ENCODE results near the gene KEAP1.

KEAP1 gene

DNA sequence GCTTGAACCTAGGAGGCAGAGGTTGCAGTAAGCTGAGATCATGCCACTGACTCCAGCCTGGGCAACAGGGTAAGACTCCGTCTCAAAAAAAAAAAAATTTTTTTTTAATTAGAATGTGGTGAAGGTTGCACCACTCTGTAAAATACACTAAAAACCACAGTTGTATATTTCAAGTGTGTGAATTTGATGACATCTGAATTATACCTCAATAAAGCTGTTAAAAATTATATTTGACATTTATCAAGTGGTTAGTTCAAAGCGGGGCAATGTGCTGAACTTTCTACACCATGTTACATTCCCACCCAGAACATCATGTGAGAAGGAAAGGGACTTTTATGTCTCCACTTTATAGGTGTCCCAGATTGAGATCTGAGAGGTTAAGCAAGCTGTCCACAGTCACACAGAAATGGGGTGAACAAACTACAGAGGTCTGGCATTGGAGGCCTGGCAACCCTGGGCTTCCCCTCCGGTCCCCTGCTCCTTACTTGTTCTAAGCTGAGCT lies 20.0 kb upstream of the KEAP1 start:
- no peak for DNase-seq (ENCODE audit: low read depth)

DNA sequence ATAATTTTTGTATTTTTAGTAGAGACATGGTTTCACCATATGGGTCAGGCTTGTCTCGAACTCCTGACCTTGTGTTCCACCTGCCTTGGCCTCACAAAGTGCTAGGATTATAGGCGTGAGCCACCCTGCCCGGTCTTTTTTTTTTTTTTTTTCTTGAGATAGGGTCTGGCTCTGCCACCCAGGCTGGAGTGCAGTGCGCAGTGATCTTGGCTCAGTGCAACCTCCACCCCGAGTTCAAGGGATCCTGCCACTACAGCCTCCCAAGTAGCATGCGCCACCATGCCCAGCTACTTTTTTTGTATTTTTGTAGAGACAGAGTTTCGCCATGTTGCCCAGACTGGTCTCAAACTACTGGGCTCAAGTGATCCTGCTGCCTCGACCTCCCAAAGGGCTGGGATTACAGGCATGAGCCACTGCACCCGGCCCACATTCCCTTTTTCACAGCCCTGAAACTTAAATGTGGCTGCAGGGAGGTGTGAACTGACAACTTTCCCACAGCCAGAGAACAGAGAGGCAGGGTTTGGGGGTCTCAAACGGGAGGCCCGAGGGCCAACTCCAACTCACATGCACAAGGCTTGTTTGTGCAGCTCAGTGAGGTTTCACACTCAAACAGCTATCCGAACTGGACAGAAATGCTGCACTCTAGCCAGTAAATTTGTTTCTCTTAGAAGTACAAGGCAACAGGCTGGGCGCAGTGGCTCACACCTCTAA lies 18.5 kb upstream of the KEAP1 start:
- no peak for DNase-seq (ENCODE audit: low read depth)

DNA sequence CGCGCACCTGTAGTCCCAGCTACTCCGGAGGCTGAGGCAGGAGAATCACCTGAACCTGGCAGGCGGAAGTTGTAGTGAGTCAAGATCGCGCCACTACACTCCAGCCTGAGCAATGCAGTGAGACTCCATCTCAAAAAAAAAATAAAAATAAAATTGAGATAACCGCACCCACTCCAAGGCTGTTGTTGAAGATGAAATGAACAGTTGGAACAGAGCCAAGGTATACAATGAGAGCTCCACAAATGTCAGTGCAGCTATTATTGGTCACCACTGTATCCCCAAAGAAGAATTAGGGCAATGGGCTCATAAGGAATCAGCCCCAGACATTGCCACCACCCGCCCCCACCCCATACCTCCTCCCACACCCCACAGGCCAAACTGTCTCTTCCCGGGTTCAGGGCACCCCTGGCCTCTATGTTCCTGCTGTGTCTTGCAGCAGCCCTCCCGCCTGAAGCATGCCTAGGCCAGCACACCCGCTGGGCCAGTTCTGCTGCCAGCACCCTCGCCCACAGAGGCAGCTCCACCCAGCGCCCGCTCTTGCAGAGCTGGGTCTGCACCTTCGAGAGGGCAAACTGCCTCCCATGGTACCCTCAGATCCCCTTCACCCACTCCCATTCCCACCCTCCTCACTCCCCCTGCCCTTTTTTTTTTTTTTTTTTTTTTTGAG lies 17.6 kb upstream of the KEAP1 start:
- no peak for DNase-seq (ENCODE audit: low read depth)

DNA sequence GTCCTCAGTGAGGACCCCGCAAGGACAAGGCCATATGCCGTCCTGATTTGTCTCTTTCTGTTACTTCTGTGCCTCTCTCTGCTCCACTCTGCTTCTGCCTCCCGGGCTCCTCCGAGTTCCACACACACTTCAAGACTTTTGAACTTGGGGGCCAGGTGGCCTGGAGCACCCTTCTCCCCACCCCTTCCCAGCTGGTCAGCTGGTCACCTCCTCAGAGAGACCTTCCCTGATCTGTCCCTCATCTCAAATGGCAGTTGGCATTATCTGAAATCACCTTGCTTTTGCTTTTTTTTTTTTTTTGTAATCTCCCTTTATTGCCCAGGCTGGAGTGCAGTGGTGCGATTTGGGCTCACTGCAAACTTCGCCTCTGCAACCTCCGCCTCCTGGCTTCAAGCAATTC lies 16.3 kb upstream of the KEAP1 start:
- no peak for DNase-seq (ENCODE audit: low read depth)

DNA sequence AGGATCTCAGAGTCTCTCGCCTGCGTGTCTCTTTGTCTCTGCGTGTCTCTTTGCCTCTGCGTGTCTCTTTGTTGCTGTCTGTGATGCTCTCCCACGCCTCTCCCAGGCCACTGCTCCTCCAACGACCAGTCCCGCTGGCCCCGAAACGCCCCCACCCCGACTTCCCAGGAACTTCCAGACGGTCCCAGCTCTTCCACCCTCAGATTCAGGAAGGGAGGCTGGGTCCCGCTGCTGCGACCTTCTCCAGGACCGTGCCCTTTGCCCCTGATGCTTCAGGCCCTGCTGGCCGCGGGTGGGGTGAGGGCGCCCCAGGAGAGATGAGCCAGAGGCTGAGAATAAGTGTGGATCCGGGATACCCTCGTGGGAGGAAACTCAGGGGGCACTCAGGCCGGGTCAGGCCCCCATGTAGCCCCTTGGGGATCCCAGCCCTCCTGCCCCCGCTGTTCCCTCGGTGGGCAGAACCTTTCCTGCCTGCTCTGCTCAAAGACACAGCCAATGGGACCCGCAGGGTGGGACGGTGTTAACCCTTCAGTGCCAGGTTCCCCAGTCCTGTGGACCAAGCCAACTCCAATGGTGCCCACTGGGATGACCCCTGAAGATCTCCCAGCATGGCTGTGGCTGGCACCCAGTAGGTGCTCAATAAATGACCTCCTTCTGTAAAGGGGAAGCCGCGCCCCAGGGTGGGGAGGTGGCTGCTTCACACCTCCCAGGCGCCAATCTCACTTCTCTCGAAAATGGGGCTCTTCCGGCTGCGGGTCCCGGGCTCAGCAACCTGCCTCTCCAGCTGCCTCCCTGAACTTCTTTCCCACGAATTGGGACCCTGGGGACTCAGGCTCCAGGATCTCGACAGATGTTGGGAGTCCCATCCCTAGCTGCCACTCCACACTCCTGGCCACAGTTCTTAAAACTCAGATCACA lies 15.5 kb upstream of the KEAP1 start:
- no peak for DNase-seq (ENCODE audit: low read depth)

DNA sequence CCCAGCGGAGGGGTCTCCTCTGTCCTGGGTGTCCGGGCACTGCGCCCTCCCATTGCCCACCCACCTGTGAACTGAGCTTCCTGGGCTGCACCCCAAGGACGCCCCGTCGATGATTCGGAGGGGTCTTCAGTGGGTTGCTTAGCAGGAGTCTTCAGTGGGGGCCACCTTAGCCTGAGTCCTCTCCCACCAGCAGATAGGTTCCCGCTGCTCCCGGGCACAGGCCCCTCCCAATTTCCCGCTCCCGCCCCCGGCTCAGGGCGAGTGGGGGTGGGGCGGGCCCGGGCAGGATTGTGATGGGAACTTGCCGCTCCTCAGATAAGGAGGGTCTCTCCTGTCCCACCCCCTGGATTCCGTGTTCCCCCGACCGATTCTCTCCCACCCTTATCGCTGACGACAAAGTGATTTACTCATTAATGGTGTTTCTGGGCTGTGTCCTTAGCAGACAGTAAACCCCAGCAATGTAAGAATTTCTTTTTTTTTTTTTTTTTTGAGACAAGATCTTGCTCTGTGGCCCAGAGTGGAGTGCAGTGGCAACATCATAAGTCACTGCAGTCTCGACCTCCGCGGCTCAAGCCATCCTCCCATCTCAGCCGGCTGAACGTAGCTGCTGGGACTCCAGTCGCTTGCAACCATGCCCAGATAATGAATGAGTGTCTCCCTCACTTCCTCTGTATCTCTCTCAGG lies 14.7 kb upstream of the KEAP1 start:
- DNase-seq (ENCODE audit: low read depth) = no peak

DNA sequence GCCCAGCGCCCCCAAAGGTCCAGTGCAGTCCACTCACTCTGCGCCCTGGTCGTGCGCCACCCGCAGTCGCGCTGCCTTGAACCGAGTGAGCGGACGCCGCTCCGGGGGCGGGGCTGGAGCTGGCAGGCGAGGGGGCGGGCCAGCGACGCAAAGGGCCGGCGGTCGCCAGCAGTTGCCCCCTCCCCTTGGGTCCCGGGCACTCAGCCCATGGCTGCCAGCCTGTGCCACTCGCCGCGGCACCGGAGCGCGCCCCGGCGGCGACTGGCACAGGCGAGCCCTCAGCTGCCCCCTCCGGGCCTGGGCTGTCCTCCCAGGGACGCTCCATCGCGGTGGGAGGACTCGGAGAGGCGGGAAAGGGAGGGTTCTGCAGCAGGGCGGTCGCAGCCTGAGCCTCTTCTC lies 14.2 kb upstream of the KEAP1 start, which contains the start of gene S1PR5:
Gene S1PR5 (minus strand): TSS at position 87 of the 399 bp plus-strand sequence. CDS start 2,436 bp downstream, outside the sequence.
- DNase-seq (ENCODE audit: low read depth) = no peak

DNA sequence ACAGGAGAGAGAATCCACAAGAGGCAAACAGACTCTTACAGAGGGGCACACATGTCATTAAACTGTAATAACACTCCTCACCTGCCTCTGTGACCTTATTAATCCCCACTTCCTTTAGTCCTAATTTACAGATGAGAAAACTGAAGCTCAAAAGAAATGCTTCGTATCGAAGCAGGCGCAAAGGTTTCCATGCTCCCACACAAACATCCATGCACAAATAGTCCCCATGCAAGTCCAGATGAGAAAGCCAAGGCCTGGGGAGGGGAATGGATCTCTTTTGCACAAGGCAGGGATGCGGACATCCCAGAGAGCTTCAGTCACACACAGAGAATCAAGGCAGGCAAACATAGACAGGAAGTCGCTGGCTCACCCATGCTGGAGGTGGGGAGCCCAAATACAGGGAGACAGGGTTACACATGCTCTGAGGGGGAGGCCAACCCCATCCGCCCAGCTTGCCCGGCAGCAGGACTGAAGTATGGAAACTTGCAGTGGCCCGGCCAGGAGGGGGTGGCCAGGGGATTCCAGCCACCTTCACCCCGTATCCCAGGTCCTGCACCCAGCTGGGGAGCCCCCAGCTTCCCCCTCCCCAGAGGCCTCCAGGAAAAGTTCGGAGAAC lies 13.6 kb upstream of the KEAP1 start:
- DNase-seq (ENCODE audit: low read depth) = no peak

DNA sequence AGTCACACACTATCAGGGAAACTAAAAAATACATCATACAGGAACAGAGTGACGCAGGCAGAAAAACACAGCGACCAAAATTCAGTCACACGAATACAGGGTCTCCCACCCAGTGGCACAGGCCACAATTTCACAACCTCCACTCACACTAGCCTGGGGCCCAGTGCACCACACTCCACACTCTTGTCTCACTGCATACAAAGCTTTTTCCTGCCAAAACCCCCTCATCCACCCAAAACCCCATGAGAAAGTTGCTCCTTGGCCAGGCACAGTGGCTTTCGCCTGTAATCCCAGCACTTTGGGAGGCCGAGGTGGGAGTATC lies 12.9 kb upstream of the KEAP1 start:
- DNase-seq (ENCODE audit: low read depth) = no peak

DNA sequence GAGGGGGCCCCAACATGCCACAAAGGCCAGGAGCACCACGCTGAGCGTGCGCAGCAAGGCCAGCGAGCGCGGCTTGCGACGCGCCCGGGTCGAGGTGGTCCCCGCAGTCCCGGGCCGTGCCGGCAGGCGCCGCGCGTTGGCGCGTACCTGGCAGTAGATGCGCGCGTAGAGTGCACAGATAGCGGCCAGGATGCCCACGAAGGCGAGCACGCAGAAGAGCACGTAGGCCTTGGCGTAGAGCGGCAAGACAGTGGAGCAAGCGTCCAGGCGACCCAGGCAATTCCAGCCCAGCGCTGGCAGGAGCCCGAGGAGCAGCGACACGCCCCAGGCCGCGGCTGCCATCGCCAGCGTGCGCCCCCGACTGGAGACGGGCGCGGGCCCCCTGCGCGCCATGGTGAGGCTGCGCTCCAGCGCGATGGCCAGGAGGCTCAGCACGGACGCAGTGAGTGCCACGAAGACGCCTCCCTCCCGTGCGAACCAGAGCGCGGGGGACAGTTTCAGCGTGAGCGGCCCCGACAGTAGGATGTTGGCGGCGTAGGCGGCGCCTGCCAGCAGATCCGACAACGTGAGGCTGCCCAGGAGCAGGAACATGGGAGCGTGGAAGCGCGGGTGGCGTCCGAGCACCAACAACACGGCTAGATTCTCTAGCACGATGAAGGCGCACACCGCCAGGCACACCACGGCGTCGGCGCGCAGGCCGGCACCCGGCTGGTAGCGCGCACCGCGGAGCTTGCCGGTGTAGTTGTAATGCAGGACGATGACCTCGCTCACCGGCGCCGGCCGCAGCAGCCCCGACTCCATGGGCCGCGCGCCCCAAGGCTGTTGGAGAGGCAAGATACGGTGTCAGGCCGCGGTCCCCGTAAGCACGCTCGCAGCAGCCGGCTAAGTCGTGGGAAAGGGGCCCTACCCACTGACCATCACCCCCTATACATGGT lies 11.3 kb upstream of the KEAP1 start:
- DNase-seq (ENCODE audit: low read depth) = no peak

DNA sequence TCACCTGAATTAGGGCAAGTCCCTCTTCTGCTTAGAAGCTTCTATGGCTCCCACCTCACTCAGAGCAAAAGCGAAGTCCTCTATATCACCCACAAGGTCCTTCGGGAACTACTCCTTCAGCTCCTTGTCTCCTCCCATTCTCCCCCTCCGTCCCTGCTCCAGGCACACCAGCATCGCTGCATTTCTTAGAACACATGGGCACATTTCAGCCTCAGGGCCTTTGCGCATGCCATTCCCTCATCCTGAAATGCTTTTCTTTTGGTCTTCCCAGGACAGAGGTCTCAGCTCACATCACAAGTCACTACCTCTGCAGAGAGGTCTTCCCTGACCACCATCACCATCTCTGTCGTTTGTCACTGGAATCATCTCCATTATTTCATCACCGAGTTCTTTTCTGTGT lies 10.1 kb upstream of the KEAP1 start:
- DNase-seq (ENCODE audit: low read depth) = no peak

DNA sequence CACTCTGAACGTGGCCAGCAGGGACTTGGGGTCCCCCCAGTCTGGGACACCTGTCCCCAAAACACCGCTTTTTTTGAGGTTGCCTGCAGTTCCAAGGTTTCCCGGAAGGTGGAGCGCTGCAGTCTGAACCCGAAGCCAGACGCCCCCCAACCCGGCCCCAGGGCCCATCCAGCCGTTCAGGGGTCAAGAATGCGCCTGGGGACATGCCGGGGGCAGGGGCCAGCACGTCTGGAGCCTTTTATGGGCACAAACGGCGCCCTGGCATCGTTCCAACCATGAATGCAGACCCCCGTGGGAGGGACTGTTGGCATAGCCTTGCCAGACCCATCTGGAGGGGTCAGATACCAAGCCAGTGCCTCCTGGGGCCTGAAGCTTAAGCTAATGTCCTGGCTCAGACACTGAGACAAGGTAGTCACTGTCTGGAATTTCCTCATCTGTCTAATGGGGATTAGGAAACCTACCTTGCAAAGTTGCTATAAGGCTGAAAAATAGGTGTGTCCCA lies 7.2 kb upstream of the KEAP1 start:
- DNase-seq (ENCODE audit: low read depth) = peak; percentile 44

DNA sequence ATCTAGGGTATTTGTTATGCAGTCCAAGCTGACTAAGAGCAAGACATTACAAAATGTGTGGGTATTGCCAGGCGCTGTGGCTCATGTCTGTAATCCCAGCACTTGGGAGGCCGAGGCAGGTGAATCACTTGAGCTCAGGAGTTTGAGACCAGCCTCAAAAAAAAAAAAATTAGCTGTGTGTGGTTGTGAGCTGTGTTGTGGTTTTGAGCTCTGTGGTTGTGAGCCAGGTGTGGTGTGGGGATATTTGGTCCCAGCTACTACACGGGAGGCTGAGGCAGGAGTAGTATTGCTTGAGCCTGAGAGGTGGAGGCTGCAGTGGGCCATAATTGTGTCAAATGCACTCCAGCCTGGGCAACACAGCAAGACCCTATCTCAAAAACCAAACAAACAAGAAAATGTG lies 5.6 kb upstream of the KEAP1 start:
- no peak for DNase-seq (ENCODE audit: low read depth)

DNA sequence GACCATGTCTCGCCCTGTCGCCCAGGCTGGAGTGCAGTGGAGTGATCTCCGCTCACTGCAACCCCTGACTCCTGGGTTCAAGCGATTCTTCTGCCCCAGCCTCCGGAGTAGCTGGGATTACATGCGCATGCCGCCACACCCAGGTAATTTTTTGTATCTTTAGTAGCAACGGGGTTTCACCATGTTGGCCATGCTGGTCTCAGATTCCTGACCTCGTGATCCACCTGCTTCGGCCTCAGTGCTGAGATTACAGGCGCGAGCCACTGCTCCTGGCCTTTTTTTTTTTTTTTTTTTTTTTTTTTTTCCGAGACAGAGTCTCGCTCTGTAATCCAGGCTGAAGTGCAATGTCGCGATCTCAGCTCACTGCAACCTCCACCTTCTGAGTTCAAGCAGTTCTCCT lies 4.9 kb upstream of the KEAP1 start:
- DNase-seq (ENCODE audit: low read depth) = no peak

DNA sequence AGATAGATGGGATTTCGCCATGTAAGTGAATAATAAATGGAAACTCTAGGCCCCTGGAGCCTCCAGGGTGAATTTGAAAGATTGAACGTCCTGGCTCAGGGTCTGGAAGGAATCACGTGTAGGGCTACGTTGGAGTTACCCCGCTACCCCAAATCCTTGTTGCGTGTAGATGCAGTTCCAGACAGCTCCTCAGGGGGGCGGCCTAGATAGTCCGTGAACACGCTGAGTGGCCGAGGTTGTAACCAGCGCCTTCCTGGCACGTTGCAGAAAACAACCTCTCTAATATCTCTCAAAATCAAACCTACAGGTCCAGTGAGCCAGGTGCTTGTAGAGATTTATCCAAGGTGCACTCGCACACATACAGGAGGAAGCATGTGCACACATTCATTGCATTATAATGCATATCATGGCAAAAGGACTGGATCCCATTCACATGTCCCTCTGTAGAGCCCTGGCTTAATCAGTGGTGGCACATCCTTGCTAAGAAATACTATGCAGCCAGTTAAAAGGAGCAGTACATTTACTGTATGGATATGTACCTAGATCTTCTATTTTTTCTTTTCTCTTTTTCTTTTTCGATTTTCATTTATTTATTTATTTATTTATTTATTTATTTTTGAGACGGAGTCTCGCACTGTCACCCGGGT lies 2.5 kb upstream of the KEAP1 start:
- peak; percentile 79 for DNase-seq (ENCODE audit: low read depth)

DNA sequence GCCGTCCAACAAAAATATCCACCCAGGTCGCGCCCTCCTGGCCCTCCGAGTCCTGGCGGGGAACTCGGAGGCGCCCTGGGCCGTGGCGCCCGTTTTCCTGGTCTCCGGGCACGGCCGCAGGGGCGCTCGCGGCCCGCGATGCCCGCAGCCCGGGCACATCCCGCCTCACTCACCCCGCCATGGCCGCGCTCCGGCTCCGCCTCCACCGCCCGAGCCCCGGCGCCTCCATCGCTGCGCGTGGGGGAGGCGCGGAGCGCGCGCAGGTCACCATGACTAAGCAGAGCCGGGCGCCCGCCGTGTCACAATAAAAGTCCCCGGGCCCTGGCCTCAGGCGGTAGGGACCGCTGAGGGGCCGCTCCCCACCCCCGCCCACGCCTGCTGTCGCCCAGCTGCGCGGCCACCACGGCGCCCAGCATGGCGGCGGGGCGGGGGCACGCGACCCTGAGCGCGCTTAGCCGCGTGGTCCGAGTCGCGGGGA lies 593 bp downstream of the KEAP1 start:
- peak; percentile 76 for DNase-seq (ENCODE audit: low read depth)

DNA sequence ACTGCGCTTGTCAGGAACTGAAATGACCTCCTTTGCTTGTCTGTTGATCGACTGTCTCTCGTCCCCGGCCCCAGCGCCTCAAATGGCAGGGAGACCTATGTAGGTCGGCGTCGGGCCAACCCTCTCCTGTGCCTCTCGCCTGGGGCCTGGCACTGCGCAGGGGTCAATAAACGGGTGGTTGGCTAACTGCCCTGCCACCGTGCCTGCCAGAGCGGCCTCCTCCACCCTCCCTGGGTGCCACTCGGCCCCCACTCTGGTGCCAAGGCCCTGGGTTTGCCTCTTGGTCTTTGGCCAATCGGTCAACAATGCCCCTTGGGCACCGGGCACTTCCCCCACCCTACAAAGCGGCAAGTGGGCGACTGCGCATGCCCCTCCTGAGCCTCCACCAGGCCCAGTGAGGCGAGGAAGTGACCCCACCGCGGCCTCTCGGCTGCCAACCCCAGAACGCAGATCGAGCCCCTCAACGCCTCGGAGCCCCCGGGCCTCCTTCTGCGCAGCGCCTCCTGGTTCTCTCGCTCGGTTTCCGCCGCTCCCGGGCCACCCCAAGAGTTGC lies 1.1 kb downstream of the KEAP1 start:
- no peak for DNase-seq (ENCODE audit: low read depth)

DNA sequence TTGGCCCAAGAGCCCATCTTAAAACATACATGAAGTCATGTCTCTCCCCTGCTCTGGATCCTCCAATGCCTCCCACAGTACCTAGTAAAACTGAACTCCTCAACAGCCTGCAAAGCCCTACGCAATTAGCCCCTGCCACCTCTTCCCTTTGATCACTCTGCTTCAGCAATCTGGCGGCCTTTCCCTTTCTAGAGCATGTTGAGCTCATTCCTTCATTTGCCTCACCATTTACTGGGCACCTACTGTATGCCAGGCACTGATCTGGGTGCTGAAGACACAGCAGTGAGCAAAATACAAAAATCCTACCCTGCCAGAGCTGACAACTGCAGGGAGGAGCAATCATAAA lies 2.9 kb downstream of the KEAP1 start:
- no peak for DNase-seq (ENCODE audit: low read depth)

DNA sequence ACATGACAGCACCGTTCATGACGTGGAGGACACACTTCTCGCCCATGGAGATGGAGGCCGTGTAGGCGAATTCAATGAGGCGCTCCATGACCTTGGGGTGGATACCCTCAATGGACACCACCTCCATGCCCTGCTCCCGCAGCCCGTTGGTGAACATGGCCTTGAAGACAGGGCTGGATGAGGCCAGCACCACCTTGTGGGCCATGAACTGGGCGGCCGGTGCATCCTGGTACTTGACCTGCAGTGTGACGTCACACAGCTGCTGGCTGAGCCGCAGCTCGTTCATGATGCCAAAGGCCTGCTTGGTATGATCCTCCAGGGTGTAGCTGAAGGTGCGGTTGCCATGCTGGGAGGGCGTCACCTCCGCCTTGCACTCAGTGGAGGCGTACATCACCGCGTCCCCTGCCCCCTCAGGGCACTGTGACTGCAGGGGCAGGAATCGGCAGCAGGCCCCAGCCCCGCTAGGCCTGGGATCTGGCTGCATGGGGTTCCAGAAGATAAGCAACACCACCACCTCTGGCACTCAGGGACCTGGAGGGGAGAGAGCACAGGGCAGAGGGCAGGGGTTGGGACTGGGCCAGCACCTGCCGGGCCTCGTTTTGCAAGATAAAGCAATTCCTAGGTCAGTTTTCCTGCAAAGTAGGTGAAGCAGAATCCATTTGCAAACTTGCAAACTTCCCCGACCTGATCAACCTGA lies 3.5 kb downstream of the KEAP1 start:
- DNase-seq (ENCODE audit: low read depth) = no peak
